ENCODE results near the gene AQP6.

GRCh38 chr12:49980501-49981349, 8.0 kb downstream of the AQP6 start:
- TF ChIP-seq BACH2 (CRISPR knock-in tag; IDR thresholded peaks at IDR 0.05; ENCODE audit: borderline replicate concordance) = no peak
- no peak for TF ChIP-seq POU6F1 (CRISPR knock-in tag; IDR thresholded peaks at IDR 0.05; ENCODE audit: borderline replicate concordance, low read depth)
- TF ChIP-seq ZFP30 (CRISPR knock-in tag; IDR thresholded peaks at IDR 0.05) = no peak
- no peak for TF ChIP-seq ZFP3 (CRISPR knock-in tag; IDR thresholded peaks at IDR 0.05)
- no peak for TF ChIP-seq ZNF565 (CRISPR knock-in tag; conservative IDR thresholded peaks at IDR 0.05; ENCODE audit: low read depth)
- TF ChIP-seq GLIS3 (CRISPR knock-in tag; IDR thresholded peaks at IDR 0.05) = no peak
- no peak for TF ChIP-seq ZNF8 (CRISPR knock-in tag; IDR thresholded peaks at IDR 0.05)
- no peak for TF ChIP-seq TOX (CRISPR knock-in tag; IDR thresholded peaks at IDR 0.05; ENCODE audit: borderline replicate concordance)
- no peak for TF ChIP-seq RARB (CRISPR knock-in tag; IDR thresholded peaks at IDR 0.05)
- TF ChIP-seq CSDC2 (CRISPR knock-in tag; IDR thresholded peaks at IDR 0.05) = no peak
- TF ChIP-seq PPARA (CRISPR knock-in tag; IDR thresholded peaks at IDR 0.05; ENCODE audit: borderline replicate concordance) = no peak
- TF ChIP-seq TCF4 (CRISPR knock-in tag; IDR thresholded peaks at IDR 0.05; ENCODE audit: borderline replicate concordance) = peak; percentile 36; the same call in 1 of the 2 replicates
- TF ChIP-seq ESRRG (CRISPR knock-in tag; IDR thresholded peaks at IDR 0.05) = no peak
- TF ChIP-seq PATZ1 (CRISPR knock-in tag; IDR thresholded peaks at IDR 0.05; ENCODE audit: borderline replicate concordance) = no peak
